Esophagus muscularis mucosa (tissue), 4 donors: ENCODE data around the gene OR10C1.

Experiments
- CTCF ChIP-seq, 3 experiments: fragments of 200-600 bp in 2 of 3; fragments of 450-650 bp in 1 of 3; sonication (generic) in 2 of 3; IDR thresholded peaks; one replicate each; pipeline ENCODE4 v1.5.1; 2017 to 2019; ENCODE audit warnings: antibody characterized with exemption in 3 of 3, mild to moderate bottlenecking in 2 of 3, moderate library complexity in 1 of 3
- EP300 ChIP-seq: sonication (generic); formaldehyde crosslinking; IDR thresholded peaks from one replicate; pipeline ENCODE4 v1.6.1; 2017; ENCODE audit warnings: antibody characterized with exemption
- POLR2A ChIP-seq: fragments of 450-650 bp; IDR thresholded peaks from one replicate; pipeline ENCODE4 v1.6.1; 2017; ENCODE audit warnings: antibody characterized with exemption, moderate library complexity, mild to moderate bottlenecking, low read depth
- POLR2AphosphoS5 ChIP-seq, 2 donors: sonication (generic); formaldehyde crosslinking; IDR thresholded peaks; one replicate each; pipeline ENCODE4 v1.6.1; 2017; ENCODE audit warnings: antibody characterized with exemption in 2 of 2

GRCh38 chr6:29487131-29487530, 48.0 kb downstream of the OR10C1 start:
- TF ChIP-seq CTCF (IDR thresholded peaks at IDR 0.05) = no peak
- no peak for TF ChIP-seq POLR2AphosphoS5 (IDR thresholded peaks at IDR 0.05)
- no peak for TF ChIP-seq POLR2A
- TF ChIP-seq EP300 = no peak
